Cardiac septum (tissue), 1 donor: ENCODE data around the gene MYL6B. TPM values are rescaled to one million over a fixed set of nuclear protein-coding genes. Genes with fewer than 3 reads are reported as not detected.

Experiments used
- DNase-seq: peaks from one replicate; pipeline ENCODE4 v3.0.0-alpha.2; 2020; ENCODE audit warnings: low spot score
- intact Hi-C: fragments of 100-400 bp; cut with DNase I; formaldehyde crosslinking; loops from one replicate; pipeline ENCODE4 v1.14.0; 2022
- total RNA-seq: library from RNA; stranded (reverse); fragmentation: NEBNext Ultra II Directional; extraction: Animal tissue kit (Norgen Biotek cat#: 25700); gene quantifications from one replicate; pipeline ENCODE4 v1.2.1, GENCODE V29; 2021
- donor health status: DM: no; HTN: no; CAD: no.

The MYL6B gene
- total RNA-seq, 1 donor from 2014 or later: 37.6 TPM

- no peak for DNase-seq
- intact Hi-C loops: loop anchor here (5.0 to 10.0 kb wide), 2 partner anchors 137 to 344 kb away; partner anchors contain the start of genes ANKRD52 and SPRYD4
Observed at GRCh38 chr12:56120158-56120846, 32.1 kb upstream of the MYL6B start.

DNA sequence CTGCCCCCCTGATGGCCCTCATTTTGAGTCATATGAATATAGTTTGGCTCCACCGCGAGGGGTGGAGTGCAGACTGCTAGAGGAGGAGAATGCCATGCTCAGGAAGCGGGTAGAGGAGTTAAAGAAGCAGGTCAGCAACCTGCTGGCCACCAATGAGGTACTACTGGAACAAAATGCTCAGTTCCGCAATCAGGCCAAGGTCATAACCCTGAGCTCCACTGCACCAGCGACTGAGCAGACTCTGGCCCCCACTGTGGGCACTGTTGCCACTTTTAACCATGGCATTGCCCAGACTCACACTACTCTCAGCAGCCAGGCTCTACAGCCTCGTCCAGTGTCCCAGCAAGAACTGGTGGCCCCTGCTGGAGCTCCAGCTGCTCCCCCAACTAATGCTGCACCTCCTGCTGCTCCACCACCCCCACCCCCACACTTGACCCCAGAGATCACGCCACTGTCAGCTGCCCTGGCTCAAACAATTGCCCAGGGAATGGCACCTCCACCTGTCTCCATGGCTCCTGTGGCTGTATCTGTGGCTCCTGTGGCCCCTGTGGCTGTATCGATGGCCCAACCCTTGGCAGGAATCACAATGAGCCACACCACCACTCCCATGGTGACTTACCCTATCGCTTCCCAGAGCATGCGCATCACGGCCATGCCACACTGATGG lies 31.1 kb upstream of the MYL6B start:
- no peak for DNase-seq
- intact Hi-C loops: loop anchor here (5.0 to 10.0 kb wide), 2 partner anchors 136 to 343 kb away; partner anchors contain the start of genes ANKRD52 and SPRYD4

- DNase-seq: no peak
- intact Hi-C loops: loop anchor here (5.0 to 10.0 kb wide), 2 partner anchors 135 to 342 kb away; partner anchors contain the start of genes ANKRD52 and SPRYD4
Observed at GRCh38 chr12:56122637-56123036, 29.8 kb upstream of the MYL6B start.

- DNase-seq: no peak
- intact Hi-C loops: loop anchor here (5.0 to 10.0 kb wide), 2 partner anchors 133 to 341 kb away; partner anchors contain the start of genes ANKRD52 and SPRYD4
Observed at GRCh38 chr12:56124133-56124532, 28.3 kb upstream of the MYL6B start.

GRCh38 chr12:56126732-56127239 lies 25.6 kb upstream of the MYL6B start:
- no peak for DNase-seq
- intact Hi-C loops: loop anchor here (1.0 to 10.0 kb wide), 3 partner anchors 32 to 338 kb away; partner anchors contain the start of genes MYL6, SMARCC2 and SPRYD4

- intact Hi-C loops: loop anchor here (2.0 to 10.0 kb wide), 2 partner anchors 31 to 337 kb away; partner anchors contain the start of genes MYL6 and SPRYD4
Observed at GRCh38 chr12:56127485-56127887, 24.9 kb upstream of the MYL6B start.

GRCh38 chr12:56127888-56128669 lies 24.3 kb upstream of the MYL6B start, which contains the start of gene ESYT1:
TSS of gene ESYT1 (plus strand) at chr12:56128267. CDS start at chr12:56128320, 53 bp downstream.
- intact Hi-C loops: loop anchor here (2.0 to 10.0 kb wide), 3 partner anchors 25 to 337 kb away; partner anchors contain the start of genes MYL6, MYL6B and SPRYD4
- DNase-seq: peak; percentile 99

More at GRCh38 chr12:56127485-56127887, 24.9 kb upstream of the MYL6B start:
- DNase-seq: no peak

GRCh38 chr12:56128670-56129205 lies 23.6 kb upstream of the MYL6B start:
- intact Hi-C loops: loop anchor here (2.0 to 10.0 kb wide), 2 partner anchors 24 to 336 kb away; partner anchors contain the start of genes MYL6B and SPRYD4
- no peak for DNase-seq

- intact Hi-C loops: loop anchor here (2.0 to 10.0 kb wide), 2 partner anchors 23 to 335 kb away; partner anchors contain the start of genes MYL6B and SPRYD4
- DNase-seq: peak; percentile 84
Observed at GRCh38 chr12:56129206-56129941, 23.0 kb upstream of the MYL6B start.

GRCh38 chr12:56129942-56130495 lies 22.4 kb upstream of the MYL6B start:
- intact Hi-C loops: loop anchor here (2.0 to 10.0 kb wide), 2 partner anchors 23 to 335 kb away; partner anchors contain the start of genes MYL6B and SPRYD4
- no peak for DNase-seq

- no peak for DNase-seq
Observed at GRCh38 chr12:56130876-56131275, 21.5 kb upstream of the MYL6B start.

DNA sequence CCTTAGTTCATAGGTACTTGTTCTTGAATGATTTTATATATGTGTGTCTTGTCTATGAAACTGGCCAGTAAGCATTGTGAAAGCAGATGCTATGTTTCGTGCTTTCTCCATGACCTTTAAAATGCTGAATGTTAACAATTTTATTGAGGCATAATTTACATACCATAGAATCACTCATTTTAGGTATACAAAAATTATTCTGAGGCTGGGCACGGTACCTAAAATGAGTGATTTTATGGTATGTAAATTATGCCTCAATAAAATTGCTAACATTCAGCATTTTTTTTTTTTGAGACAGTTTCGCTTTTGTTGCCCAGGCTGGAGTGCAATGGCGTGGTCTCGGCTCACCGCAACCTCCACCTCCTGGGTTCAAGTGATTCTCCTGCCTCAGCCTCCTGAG lies 17.5 kb upstream of the MYL6B start:
- peak; percentile 3 for DNase-seq
- intact Hi-C loops: no loop called here

More at GRCh38 chr12:56130876-56131275, 21.5 kb upstream of the MYL6B start:
- intact Hi-C loops: no loop called here

GRCh38 chr12:56137853-56138571 lies 14.4 kb upstream of the MYL6B start:
- peak; percentile 35 for DNase-seq
- intact Hi-C loops: no loop called here

DNA sequence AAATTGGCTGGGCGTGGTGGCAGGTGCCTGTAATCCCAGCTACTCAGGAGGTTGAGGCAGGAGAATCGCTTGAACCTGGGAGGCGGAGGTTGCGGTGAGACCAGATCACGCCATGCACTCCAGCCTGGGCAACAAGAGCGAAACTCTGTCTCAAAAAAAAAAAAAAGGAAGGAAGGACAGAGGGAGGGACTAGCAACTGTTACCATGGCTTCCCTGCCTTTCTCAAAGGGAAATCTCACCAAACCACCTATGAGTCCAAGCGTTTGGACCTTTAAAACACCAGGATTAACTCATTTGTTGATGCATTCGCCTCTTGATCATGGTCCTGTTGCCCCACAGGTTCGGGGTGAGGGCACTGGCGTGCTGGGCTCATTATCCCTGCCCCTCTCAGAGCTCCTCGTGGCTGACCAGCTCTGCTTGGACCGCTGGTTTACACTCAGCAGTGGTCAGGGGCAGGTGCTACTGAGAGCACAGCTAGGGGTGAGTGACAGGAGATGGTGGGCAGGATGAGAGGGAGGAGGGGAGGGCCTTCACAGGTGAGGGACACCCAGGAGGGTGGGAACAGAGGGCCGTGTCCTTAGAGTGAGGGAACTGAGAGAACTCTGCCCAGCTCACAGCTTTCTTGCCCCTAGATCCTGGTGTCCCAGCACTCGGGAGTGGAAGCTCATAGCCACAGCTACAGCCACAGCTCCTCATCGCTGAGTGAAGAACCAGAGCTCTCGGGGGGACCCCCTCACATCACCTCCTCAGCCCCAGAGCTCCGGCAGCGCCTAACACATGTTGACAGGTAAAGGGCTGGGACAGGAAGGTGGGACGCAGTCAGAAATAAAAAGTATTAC lies 10.2 kb upstream of the MYL6B start:
- no peak for DNase-seq
- intact Hi-C loops: no loop called here

DNA sequence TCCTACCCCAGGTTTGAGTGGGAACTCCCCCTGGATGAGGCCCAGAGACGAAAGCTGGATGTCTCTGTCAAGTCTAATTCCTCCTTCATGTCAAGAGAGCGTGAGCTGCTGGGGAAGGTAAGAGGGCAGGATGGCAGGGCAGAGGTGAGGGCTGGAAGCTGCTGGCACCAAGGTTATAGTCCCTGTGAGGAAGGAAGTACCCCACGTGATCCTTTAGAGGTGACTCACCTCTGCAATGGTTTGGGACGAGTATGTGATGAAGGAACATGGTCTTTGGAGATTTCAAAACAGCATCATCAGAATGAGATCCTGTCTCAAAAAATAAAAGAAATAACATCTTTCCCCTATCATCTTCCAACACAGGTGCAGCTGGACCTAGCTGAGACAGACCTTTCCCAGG lies 9.2 kb upstream of the MYL6B start:
- intact Hi-C loops: no loop called here
- no peak for DNase-seq

GRCh38 chr12:56143870-56144269 lies 8.5 kb upstream of the MYL6B start:
- intact Hi-C loops: no loop called here
- DNase-seq: no peak
